ENCODE data around the gene CACNB3.

The CACNB3 gene

GRCh38 chr12:48796976-48797375, 21.3 kb upstream of the CACNB3 start:
- Mint-ChIP-seq H3K36me3 (ENCODE audit: insufficient read depth) (no peaks in the 10 kb centered on the region), H3K4me3 (no peak overlapping the region), H3K27ac (no peak overlapping the region), H3K27me3 (peaks cover 16% of the 10 kb centered on the region in 2 donors), H3K4me1 (ENCODE audit: low read depth in 2 of 2) (peaks cover 0 to 5% of the 10 kb centered on the region in 2 donors), H3K9me3 (no peaks in the 10 kb centered on the region)
- ATAC-seq (replicated peaks), result no peak
- DNase-seq, result no peak

DNA sequence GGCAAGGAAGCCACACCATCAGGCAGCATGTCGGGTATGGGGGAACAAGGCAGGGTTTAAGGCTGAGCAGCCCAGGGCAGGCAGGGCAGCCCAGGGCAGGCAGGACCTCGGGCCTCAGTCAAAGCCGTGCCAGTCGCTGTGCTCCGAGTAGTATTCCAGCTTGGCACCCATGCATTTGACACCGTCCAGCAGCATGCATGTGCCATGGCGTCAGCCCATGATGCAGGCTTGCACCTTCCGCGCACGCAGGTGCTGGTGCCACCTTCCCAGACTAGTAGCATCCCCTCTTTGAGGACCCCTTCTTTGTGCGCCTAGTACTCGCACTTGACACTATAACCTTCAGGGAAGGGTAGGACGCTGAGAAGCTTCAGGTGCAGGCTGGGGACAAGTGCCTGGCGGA, 17.8 kb upstream of the CACNB3 start:
- H3K27me3 Mint-ChIP-seq, result peaks cover 9 to 16% of the 10 kb centered on the region in 2 donors
- no peak overlapping the region for H3K27ac Mint-ChIP-seq
- H3K4me3 Mint-ChIP-seq, result no peak overlapping the region
- ATAC-seq (replicated peaks) (no peak), DNase-seq (no peak)
- no peaks in the 10 kb centered on the region for H3K9me3 Mint-ChIP-seq
- H3K36me3 Mint-ChIP-seq (ENCODE audit: insufficient read depth), result no peaks in the 10 kb centered on the region
- H3K4me1 Mint-ChIP-seq (ENCODE audit: low read depth in 2 of 2), result no peaks in the 10 kb centered on the region

DNA sequence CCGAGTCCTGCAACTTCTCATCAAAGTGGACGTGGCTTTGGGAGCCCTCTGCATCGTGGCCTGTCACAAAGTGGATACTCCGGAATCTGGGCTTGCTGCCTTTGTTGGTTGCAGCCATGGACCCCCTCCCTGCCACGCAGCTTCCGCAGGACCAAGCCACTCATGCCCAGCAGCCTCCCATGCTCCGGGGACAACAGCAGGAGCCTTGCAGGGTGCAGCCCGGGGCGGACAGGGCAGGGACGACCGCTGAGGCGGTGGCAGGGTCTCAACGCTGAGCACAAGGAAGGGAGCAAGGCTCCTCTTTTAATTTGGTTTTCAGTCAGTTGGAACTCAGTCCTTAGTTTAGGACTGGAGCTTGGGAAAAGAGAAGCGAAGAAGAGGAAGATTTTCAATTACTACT, 17.3 kb upstream of the CACNB3 start:
- Mint-ChIP-seq H3K9me3 (no peaks in the 10 kb centered on the region), H3K4me3 (no peak overlapping the region), H3K27me3 (peaks cover 5 to 16% of the 10 kb centered on the region in 2 donors), H3K36me3 (ENCODE audit: insufficient read depth) (no peaks in the 10 kb centered on the region), H3K27ac (no peak overlapping the region), H3K4me1 (ENCODE audit: low read depth in 2 of 2) (no peaks in the 10 kb centered on the region)
- DNase-seq (no peak), ATAC-seq (replicated peaks) (no peak)

DNA sequence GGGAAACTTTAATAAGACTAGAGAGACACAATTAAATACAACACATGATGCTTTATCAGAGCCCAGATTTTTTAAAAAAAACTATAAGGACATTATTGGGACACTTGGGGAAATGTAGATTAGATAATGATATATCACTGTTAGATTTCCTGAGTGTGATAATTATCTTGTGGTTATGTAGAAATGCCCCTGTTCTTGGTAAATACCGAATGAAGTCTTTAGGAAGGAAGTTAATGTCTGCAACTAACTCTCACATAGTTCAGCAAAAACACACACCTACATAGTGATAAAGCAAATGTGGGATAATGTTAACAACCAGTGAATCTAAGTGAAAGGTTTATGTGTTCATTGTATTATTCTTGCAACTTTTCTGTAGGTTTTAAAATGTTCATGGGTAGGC, 14.6 kb upstream of the CACNB3 start:
- no peaks in the 10 kb centered on the region for H3K36me3 Mint-ChIP-seq (ENCODE audit: insufficient read depth)
- peaks cover 5 to 16% of the 10 kb centered on the region in 2 donors for H3K27me3 Mint-ChIP-seq
- H3K4me3 Mint-ChIP-seq, result no peak overlapping the region
- H3K9me3 Mint-ChIP-seq, result no peaks in the 10 kb centered on the region
- DNase-seq (no peak), ATAC-seq (replicated peaks) (no peak)
- H3K4me1 Mint-ChIP-seq (ENCODE audit: low read depth in 2 of 2), result no peaks in the 10 kb centered on the region
- no peak overlapping the region for H3K27ac Mint-ChIP-seq

- Mint-ChIP-seq H3K9me3 (no peaks in the 10 kb centered on the region), H3K4me1 (ENCODE audit: low read depth in 2 of 2) (no peaks in the 10 kb centered on the region), H3K27me3 (no peaks in the 10 kb centered on the region), H3K27ac (no peak overlapping the region), H3K4me3 (no peak overlapping the region), H3K36me3 (ENCODE audit: insufficient read depth) (no peaks in the 10 kb centered on the region)
- ATAC-seq (replicated peaks) (no peak), DNase-seq (no peak)
Observed at GRCh38 chr12:48807981-48808380, 10.3 kb upstream of the CACNB3 start.

DNA sequence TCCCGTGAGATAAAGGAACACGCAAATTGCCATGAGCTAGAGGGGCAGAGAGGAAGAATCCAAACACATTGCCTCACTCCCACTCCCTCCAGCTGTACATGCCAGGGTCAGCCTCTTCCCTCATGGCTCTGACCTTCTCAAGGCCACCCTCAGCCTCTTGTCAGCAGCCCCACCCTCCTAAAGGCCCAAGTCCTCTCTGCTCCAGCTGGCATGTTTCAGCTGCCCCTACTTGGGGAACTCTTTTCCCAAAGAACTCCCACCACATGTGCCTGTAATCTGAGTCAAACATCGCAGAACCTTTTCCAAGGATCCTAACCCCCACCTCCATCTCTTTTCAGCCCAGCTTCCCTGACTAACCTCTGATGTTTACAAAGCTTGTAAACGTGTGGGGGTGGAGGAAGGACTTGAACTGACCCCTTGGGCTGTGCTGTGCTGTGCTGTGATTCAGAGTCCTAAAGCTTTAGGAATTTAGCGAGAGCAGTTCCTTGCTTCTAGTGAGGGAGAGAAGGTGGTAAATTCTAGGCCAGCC, 7.3 kb upstream of the CACNB3 start:
- Mint-ChIP-seq H3K4me3 (no peak overlapping the region), H3K9me3 (no peaks in the 10 kb centered on the region), H3K36me3 (ENCODE audit: insufficient read depth) (peaks cover 6% of the 10 kb centered on the region), H3K4me1 (ENCODE audit: low read depth in 2 of 2) (peaks cover 10 to 16% of the 10 kb centered on the region in 2 donors), H3K27me3 (no peaks in the 10 kb centered on the region), H3K27ac (peak overlapping the region; percentile 53 to 84)
- ATAC-seq (replicated peaks) (no peak), DNase-seq (no peak)

DNA sequence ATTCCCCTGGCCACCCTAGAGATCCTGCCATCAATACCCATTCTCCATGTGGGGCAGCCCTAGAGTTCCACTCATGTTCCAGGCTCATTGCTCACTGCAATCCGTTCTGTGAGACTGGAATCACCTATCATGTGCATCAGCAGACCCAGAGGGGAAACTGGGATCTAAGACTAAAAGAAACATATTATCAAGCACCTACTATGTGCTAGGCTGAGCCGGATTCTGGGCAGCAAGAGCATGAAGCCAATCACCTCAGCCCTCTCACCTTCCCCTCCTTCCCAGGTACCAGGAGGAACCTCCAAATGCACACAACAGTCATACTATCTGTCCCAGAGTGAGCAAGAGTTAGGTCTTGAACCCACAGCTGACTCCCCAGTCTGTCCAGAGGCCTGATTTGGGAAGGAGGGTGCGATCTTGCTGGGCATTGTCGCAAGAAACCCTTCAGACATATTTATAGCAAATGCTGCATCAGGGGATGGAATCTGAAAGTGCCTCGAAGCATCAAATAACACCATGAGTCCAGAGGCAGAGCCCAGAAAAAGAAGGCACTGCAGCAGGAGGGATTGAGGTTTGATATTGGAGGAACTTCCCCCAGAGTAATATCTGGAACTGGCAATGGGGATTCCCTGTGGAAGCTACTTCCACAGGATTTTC, 6.7 kb upstream of the CACNB3 start:
- H3K4me1 Mint-ChIP-seq (ENCODE audit: low read depth in 2 of 2), result peaks cover 15 to 21% of the 10 kb centered on the region in 2 donors
- ATAC-seq (replicated peaks) (no peak), DNase-seq (no peak)
- H3K27me3 Mint-ChIP-seq, result no peaks in the 10 kb centered on the region
- H3K9me3 Mint-ChIP-seq, result no peaks in the 10 kb centered on the region
- H3K4me3 Mint-ChIP-seq, result no peak overlapping the region
- peak overlapping the region; percentile 53 to 84 for H3K27ac Mint-ChIP-seq
- peaks cover 6% of the 10 kb centered on the region for H3K36me3 Mint-ChIP-seq (ENCODE audit: insufficient read depth)

DNA sequence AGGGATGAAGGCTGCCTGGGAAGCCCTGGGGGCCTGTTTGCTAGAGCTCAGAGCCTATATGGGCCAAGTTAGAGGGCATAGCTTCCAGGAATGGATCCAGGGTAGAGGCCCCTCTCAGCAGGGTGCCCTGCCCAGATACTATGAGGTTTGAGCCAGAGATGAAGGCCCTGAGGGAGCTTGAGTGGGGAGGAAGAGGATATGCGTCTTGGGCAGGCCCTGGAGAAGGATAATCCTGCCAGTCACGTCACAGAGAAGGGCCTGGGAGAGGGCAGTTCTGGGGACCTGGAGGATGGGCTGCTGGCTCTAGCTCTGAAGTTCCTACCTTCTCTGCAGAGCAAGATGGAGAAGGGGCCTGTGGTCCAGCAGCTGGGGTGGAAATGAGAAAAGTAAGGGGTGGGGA, 5.9 kb upstream of the CACNB3 start:
- Mint-ChIP-seq H3K9me3 (no peaks in the 10 kb centered on the region), H3K27me3 (no peaks in the 10 kb centered on the region), H3K4me3 (peak overlapping the region; percentile 52 to 62), H3K27ac (peak overlapping the region; percentile 84 to 85), H3K36me3 (ENCODE audit: insufficient read depth) (peaks cover 6% of the 10 kb centered on the region), H3K4me1 (ENCODE audit: low read depth in 2 of 2) (peaks cover 20 to 26% of the 10 kb centered on the region in 2 donors)
- ATAC-seq (replicated peaks) (no peak), DNase-seq (no peak)

DNA sequence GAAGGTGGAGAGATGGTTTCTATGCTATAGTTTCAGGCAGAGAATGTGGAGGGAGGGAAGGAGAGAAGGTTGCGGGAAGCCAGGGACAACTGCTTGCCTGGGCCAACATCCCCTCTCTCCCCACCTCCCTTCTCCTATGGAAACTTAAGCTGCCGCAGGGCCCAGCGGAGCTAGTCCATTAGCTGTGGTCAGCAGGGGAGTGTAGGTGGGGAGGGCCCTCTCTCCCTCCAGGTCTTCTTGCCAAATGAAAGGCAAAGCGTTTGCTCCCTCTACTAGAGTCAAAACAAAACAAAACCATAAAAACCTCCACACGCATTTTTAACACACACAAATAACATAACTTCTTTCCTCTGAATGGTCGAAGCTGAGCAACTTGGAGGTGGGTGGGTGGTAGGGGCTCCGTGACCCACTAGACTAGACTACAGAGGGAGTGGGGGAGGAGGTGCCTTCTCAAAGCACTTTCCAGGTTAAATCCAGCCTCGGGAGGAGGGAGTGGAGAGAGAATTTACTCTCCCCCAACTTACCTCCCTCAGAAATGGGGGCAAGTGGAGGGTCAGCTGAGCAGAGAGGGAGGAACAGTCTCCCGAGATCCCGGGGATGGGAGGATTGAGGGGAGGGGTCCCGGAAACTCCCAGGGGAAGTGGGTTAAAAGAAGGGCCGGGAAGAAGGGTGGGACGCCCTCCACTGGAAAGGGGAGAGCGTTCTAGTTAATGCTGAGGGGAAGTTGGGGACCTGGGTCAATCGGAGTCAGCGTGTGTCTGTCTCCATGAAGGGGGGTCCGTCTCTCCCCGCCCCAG, 4.6 kb upstream of the CACNB3 start:
- Mint-ChIP-seq H3K27ac (peak overlapping the region; percentile 91 to 93), H3K4me3 (peak overlapping the region; percentile 93 to 94), H3K4me1 (ENCODE audit: low read depth in 2 of 2) (peaks cover 28 to 30% of the 10 kb centered on the region in 2 donors), H3K36me3 (ENCODE audit: insufficient read depth) (peaks cover 9% of the 10 kb centered on the region), H3K9me3 (no peaks in the 10 kb centered on the region), H3K27me3 (no peaks in the 10 kb centered on the region)
- DNase-seq, result no peak
- no peak for ATAC-seq (replicated peaks)

DNA sequence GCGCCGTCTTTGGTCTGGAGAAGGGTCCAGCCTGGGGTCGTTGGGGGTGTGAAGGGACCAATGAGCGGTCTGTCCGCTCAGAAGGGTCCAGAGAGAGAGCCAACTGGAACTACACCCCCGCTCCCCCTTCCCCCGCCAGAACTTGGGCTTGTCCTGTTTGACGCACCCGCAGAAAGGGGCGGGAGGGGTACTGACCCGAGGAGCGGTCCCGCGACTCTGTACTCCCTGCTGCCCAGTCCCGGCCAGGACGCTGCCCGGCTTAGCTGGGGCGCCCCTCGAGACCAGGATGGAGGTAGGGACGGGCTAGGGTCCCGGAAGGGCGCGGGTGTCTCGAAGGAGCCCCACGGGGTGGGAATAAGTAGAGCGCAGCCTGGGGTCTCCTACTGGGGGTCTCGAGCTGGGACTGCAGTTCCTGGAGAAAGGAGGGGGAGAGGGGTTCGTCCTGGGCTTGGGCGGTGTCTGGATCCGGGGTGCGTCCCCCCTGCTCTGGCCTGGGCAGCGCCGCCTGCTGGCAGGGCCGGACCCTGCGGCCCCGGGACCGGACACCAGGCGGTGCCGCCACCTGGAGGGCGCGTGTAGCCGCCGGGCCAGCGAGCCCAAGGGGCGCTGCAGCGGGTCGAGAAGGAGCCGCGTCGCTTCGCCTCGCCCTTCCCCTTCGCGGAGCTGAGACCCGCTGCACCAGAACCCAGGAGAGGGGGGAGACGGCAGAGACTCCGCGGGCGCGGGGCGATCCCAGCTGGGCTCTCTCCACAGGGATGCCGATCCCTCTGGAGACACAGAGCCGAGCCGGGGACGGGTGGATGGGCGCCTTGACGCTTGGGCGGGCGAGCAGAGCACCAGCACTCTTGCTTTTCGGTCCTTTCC, 3.8 kb upstream of the CACNB3 start:
- peak; percentile 74 for ATAC-seq (replicated peaks)
- DNase-seq, result peak; percentile 73 to 82 (median 74)
- H3K4me1 Mint-ChIP-seq (ENCODE audit: low read depth in 2 of 2), result peaks cover 35% of the 10 kb centered on the region in 2 donors

GRCh38 chr12:48815126-48816110, 2.9 kb upstream of the CACNB3 start:
- H3K36me3 Mint-ChIP-seq (ENCODE audit: insufficient read depth), result peaks cover 9% of the 10 kb centered on the region
- no peak for DNase-seq
- no peaks in the 10 kb centered on the region for H3K27me3 Mint-ChIP-seq
- peaks cover 35 to 37% of the 10 kb centered on the region in 2 donors for H3K4me1 Mint-ChIP-seq (ENCODE audit: low read depth in 2 of 2)
- no peaks in the 10 kb centered on the region for H3K9me3 Mint-ChIP-seq
- peak overlapping the region; percentile 93 to 94 for H3K4me3 Mint-ChIP-seq
- peak; percentile 33 for ATAC-seq (replicated peaks)
- H3K27ac Mint-ChIP-seq, result peak overlapping the region; percentile 91 to 93

More for the DNA sequence above, 3.8 kb upstream of the CACNB3 start:
- Mint-ChIP-seq H3K27me3 (no peaks in the 10 kb centered on the region), H3K27ac (peak overlapping the region; percentile 91 to 93), H3K9me3 (no peaks in the 10 kb centered on the region), H3K36me3 (ENCODE audit: insufficient read depth) (peaks cover 9% of the 10 kb centered on the region), H3K4me3 (peak overlapping the region; percentile 93 to 94)

DNA sequence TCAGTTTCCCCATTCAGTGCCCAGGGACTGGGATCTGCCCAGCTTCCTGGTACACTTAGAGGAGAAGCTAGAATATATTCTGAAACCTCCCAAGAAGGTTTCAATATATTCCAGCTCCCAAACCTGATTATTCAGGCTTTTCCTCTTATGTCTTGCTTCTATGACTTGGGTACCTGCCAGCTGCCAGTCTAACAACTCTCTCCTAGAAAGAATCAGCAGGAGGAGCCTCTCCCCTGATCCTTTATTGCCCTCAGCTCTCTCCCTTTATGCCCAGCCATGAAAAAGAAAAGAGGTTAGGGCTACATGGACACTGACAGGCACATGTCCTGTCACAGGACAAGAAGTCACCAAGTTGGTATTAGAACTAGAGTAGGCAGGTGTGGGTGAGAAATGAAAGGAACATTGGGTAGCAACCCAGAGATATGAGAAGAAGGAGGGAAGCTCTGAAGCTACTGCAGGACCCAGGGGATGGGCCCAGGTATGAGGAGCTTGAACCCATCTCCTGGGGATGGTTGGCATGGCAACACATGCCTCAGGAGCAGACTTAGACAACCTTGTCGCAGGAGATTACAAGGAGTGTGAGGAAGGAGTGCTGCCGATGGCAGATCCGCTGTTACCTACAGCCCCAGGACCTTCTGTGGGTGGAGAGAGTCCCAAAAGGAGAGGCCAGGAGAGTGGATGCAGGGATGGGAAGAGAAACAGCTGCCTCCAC, 2.0 kb upstream of the CACNB3 start:
- no peaks in the 10 kb centered on the region for H3K9me3 Mint-ChIP-seq
- H3K4me1 Mint-ChIP-seq (ENCODE audit: low read depth in 2 of 2), result peaks cover 35 to 38% of the 10 kb centered on the region in 2 donors
- peak overlapping the region; percentile 93 to 94 for H3K4me3 Mint-ChIP-seq
- peak overlapping the region; percentile 91 to 93 for H3K27ac Mint-ChIP-seq
- H3K27me3 Mint-ChIP-seq, result no peaks in the 10 kb centered on the region
- peaks cover 9% of the 10 kb centered on the region for H3K36me3 Mint-ChIP-seq (ENCODE audit: insufficient read depth)
- ATAC-seq (replicated peaks) (no peak), DNase-seq (no peak)

Data from effector memory CD8-positive, alpha-beta T cell (primary cell).